HepG2 (cell line): Measurements from ENCODE around the gene CDS1. TPM values are rescaled to one million over a fixed set of nuclear protein-coding genes. Genes with fewer than 3 reads are reported as not detected.

Source experiments
- ARID5B ChIP-seq: IDR thresholded peaks from 2 replicates; pipeline ENCODE4 v1.4.0; 2020; ENCODE audit warnings: mild to moderate bottlenecking, missing genetic modification reagents
- ATRX ChIP-seq: sonication (generic); formaldehyde crosslinking; IDR thresholded peaks from 2 replicates; pipeline ENCODE4 v1.4.0; 2020; ENCODE audit warnings: missing genetic modification reagents, borderline replicate concordance
- EP300 ChIP-seq, 3 experiments: sonication (generic) in 1 of 3; formaldehyde crosslinking in 1 of 3; IDR thresholded peaks; 2 replicates each; pipeline versions ENCODE4 v1.5.1 to v1.6.1; 2011 to 2020; ENCODE audit warnings: low read depth in 2 of 3, low read length in 2 of 3, borderline replicate concordance in 1 of 3, improper control_type of control experiment in 1 of 3, mild to moderate bottlenecking in 1 of 3, missing genetic modification reagents in 1 of 3, moderate library complexity in 1 of 3
- ETV5 ChIP-seq: IDR thresholded peaks from 2 replicates; pipeline ENCODE4 v1.6.1; 2018; ENCODE audit warnings: missing biosample characterization, missing genetic modification reagents, inconsistent platforms, borderline replicate concordance
- MYPOP ChIP-seq: sonication (generic); formaldehyde crosslinking; IDR thresholded peaks from 2 replicates; pipeline ENCODE4 v1.8.1; 2023; ENCODE audit warnings: mild to moderate bottlenecking, moderate library complexity, missing genetic modification reagents
- NONO ChIP-seq, 2 experiments: fragments of 450-650 bp in 1 of 2; sonication (generic) in 1 of 2; formaldehyde crosslinking in 1 of 2; IDR thresholded peaks in 1 of 2; conservative IDR thresholded peaks in 1 of 2; 2 replicates each; pipeline versions ENCODE4 v1.6.1 to v1.8.0; 2017 to 2022; ENCODE audit warnings: mild to moderate bottlenecking in 1 of 2, missing genetic modification reagents in 1 of 2, moderate library complexity in 1 of 2
- NR2F6 ChIP-seq, 2 experiments: IDR thresholded peaks; 2 replicates each; pipeline ENCODE4 v1.6.1; 2016; ENCODE audit warnings: antibody characterized with exemption in 1 of 2, mild to moderate bottlenecking in 1 of 2
- PHF21A ChIP-seq: sonication (generic); formaldehyde crosslinking; IDR thresholded peaks from 2 replicates; pipeline ENCODE4 v1.5.0; 2020; ENCODE audit warnings: mild to moderate bottlenecking, missing genetic modification reagents
- RAD51 ChIP-seq: fragments of 450-650 bp; IDR thresholded peaks from 2 replicates; pipeline ENCODE4 v1.6.1; 2016; ENCODE audit warnings: borderline replicate concordance
- SALL1 ChIP-seq: sonication (generic); formaldehyde crosslinking; IDR thresholded peaks from 2 replicates; pipeline ENCODE4 v1.8.0; 2022; ENCODE audit warnings: mild to moderate bottlenecking, missing genetic modification reagents
- SOX13 ChIP-seq, 3 experiments: fragments of 450-650 bp in 1 of 3; sonication (generic) in 1 of 3; formaldehyde crosslinking in 1 of 3; IDR thresholded peaks in 2 of 3; conservative IDR thresholded peaks in 1 of 3; 2 replicates each; pipeline versions ENCODE4 v1.5.0 to v1.6.1; 2016 to 2020; ENCODE audit warnings: antibody characterized with exemption in 1 of 3, mild to moderate bottlenecking in 1 of 3, missing compliant biosample characterization in 1 of 3, missing genetic modification reagents in 1 of 3, moderate library complexity in 1 of 3
- ZNF136 ChIP-seq: sonication (generic); formaldehyde crosslinking; IDR thresholded peaks from 2 replicates; pipeline ENCODE4 v1.8.1; 2022; ENCODE audit warnings: low read depth, mild to moderate bottlenecking, moderate library complexity, missing genetic modification reagents
- ZNF646 ChIP-seq: sonication (generic); formaldehyde crosslinking; IDR thresholded peaks from 2 replicates; pipeline ENCODE4 v1.9.0; 2021; ENCODE audit warnings: mild to moderate bottlenecking, missing genetic modification reagents
- polyA plus RNA-seq, 8 experiments: library from polyadenylated mRNA; depleted of rRNA in 3 of 8; stranded (reverse) in 7 of 8; unstranded in 1 of 8; fragments of >200 nt; fragmentation: Illumina TruSeq in 4 of 8; extraction: Trizol in 4 of 8; gene quantifications; 2 replicates each; pipeline versions ENCODE4 v1.2.1 to v1.2.3, GENCODE V29; 2011 to 2016; ENCODE audit warnings: low read depth in 4 of 8, missing spikeins in 1 of 8, mixed read lengths in 1 of 8; ENCODE audit not compliant: insufficient read depth in 1 of 8
- total RNA-seq, 5 experiments: library from RNA; depleted of rRNA; stranded (reverse); fragments of >200 nt; fragmentation: Illumina TruSeq; extraction: Trizol; gene quantifications; 2 replicates each; pipeline ENCODE4 v1.2.3, GENCODE V29; 2016; ENCODE audit warnings: low read depth in 1 of 5

Gene CDS1
- total and polyA plus RNA-seq, 2 of the 13 experiments (the other 11 are each of a cell fraction or from before 2014, with no cell fraction given): 2.1 to 3.2 TPM

GRCh38 chr4:84661191-84661939, 78.4 kb downstream of the CDS1 start (continued):
- TF ChIP-seq ZNF136 (no peak), ARID5B (CRISPR knock-in tag) (peak; percentile 56; the same call in 1 of the 2 replicates), NONO (IDR thresholded peaks at IDR 0.05) (no peak), NONO (CRISPR knock-in tag; conservative IDR thresholded peaks at IDR 0.05) (0 out of 2 replicates have a peak, but pooled peaks have one; percentile 31), ATRX (no peak), ETV5 (CRISPR knock-in tag) (peak; percentile 51; the same call in 1 of the 2 replicates), EP300 (IDR thresholded peaks at IDR 0.05; ENCODE audit: low read depth in 2 of 2, low read length in 2 of 2) (peak in 1 of 2 experiments; percentile 84; a peak in 2 of 4 replicates), EP300 (CRISPR knock-in tag; IDR thresholded peaks at IDR 0.05; ENCODE audit: borderline replicate concordance) (peak; percentile 66; the same call in 1 of the 2 replicates), SOX13 (IDR thresholded peaks at IDR 0.05) (no peak), SOX13 (CRISPR knock-in tag; conservative IDR thresholded peaks at IDR 0.05 in 1 of 2, IDR thresholded peaks at IDR 0.05 in 1 of 2) (peak in 1 of 2 experiments; percentile 69; a peak in 2 of 4 replicates), ZNF646 (CRISPR knock-in tag) (no peak), RAD51 (no peak), SALL1 (peak; percentile 14; the same call in 1 of the 2 replicates), NR2F6 (IDR thresholded peaks at IDR 0.05) (no peak; the same call in 1 of the 2 replicates), NR2F6 (CRISPR knock-in tag; IDR thresholded peaks at IDR 0.05) (0 out of 2 replicates have a peak, but pooled peaks have one; percentile 22), MYPOP (CRISPR knock-in tag) (no peak), PHF21A (CRISPR knock-in tag) (0 out of 2 replicates have a peak, but pooled peaks have one; percentile 39)
